ENCODE measurements around the gene MMP7. TPM values are rescaled to one million over a fixed set of nuclear protein-coding genes. Genes with fewer than 3 reads are reported as not detected.
A peak's percentile ranks its signal among the peaks of the same experiment; 100 is the strongest.

MMP7 gene
- polyA plus RNA-seq, 2 of the 4 experiments (the other 2 are of a cell fraction): 8.9 to 54.8 TPM

- Histone ChIP-seq H3K27ac (peak overlapping the region; percentile 88 to 95), H3K9me3 (no peaks in the 10 kb centered on the region), H3K4me1 (peaks cover 48% of the 10 kb centered on the region), H3K4me2 (peak overlapping the region; percentile 92), H3K4me3 (no peak overlapping the region)
- TF ChIP-seq MAFK (IDR thresholded peaks at IDR 0.05; ENCODE audit: partially characterized antibody) (peak; percentile 54), EHF (CRISPR knock-in tag; IDR thresholded peaks at IDR 0.05) (0 out of 2 replicates have a peak, but pooled peaks have one; percentile 41), USF2 (IDR thresholded peaks at IDR 0.05) (no peak), FOSB (CRISPR knock-in tag; IDR thresholded peaks at IDR 0.05) (0 out of 2 replicates have a peak, but pooled peaks have one; percentile 14), SMC3 (IDR thresholded peaks at IDR 0.05) (no peak), HEYL (CRISPR knock-in tag; IDR thresholded peaks at IDR 0.05) (no peak), ZC3H11A (IDR thresholded peaks at IDR 0.05) (no peak), JUNB (IDR thresholded peaks at IDR 0.05) (no peak), HOXB13 (CRISPR knock-in tag; IDR thresholded peaks at IDR 0.05; ENCODE audit: low read depth) (no peak), ZSCAN20 (CRISPR knock-in tag; IDR thresholded peaks at IDR 0.05) (peak; percentile 16; the same call in 1 of the 2 replicates)
- POLR2A ChIA-PET: interaction anchor here (0.7 to 1.0 kb wide), 3 partner anchors 12 to 100 kb away, joined by 3 to 4 read pairs (median 3); no protein-coding TSS in a partner anchor
- ATAC-seq (peak; percentile 76 to 82), DNase-seq (ENCODE audit: low read depth in 1 of 2, low spot score in 1 of 2) (peak; percentile 55 to 89), FAIRE-seq (no peak)
- 32% methylated on average over 2 of the region's 2 CpGs for WGBS (ENCODE audit: missing lambda C conversion rate)
- CTCF ChIA-PET: interaction anchor here (0.5 to 2.4 kb wide), 5 partner anchors 56 to 450 kb away, joined by 3 to 7 read pairs (median 3); no protein-coding TSS in a partner anchor
These were observed 21.5 kb upstream of the MMP7 start for GRCh38 chr11:102552020-102552419.

DNA sequence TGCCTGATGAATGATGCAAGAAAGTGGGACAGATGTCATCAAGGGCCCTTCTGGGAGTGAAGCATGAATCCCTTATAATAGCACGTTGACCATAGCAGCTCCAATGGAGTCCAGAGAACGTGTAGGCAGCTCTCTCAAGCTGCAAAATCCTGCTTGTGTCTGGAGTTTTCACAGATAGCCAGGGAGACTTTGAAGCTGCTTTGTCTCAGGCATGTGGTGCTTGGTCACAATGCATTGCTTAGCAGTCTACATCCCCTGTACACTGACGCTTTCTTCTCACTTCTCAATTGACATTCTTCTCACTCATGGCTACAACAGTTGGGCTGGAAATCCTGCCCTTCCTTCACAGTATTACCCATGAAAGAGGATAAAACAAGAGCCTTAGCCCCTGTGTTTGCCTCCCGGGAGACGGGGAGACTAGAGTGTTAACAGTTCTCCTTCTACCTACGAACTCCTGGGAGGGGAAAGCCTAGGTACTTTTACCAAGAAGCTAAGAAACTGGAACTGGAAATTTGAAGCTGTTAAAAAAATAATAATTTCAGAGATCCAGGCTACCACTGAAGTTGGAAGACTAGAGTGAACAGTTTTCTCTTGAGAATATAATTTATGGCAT is 20.7 kb upstream of the MMP7 start:
- ATAC-seq: no peak
- TF ChIP-seq NR3C1 (IDR thresholded peaks at IDR 0.05): no peak
- TF ChIP-seq NPAS2 (CRISPR knock-in tag; IDR thresholded peaks at IDR 0.05; ENCODE audit: borderline replicate concordance): no peak
- TF ChIP-seq, protein P1, sequence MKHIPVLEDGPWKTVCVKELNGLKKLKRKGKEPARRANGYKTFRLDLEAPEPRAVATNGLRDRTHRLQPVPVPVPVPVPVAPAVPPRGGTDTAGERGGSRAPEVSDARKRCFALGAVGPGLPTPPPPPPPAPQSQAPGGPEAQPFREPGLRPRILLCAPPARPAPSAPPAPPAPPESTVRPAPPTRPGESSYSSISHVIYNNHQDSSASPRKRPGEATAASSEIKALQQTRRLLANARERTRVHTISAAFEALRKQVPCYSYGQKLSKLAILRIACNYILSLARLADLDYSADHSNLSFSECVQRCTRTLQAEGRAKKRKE (CRISPR knock-in tag; IDR thresholded peaks at IDR 0.05; ENCODE audit: low read depth): no peak
- no peak for TF ChIP-seq ZC3H11A (IDR thresholded peaks at IDR 0.05)
- no peak for TF ChIP-seq ELK1 (IDR thresholded peaks at IDR 0.05; ENCODE audit: low read depth, low read length)
- no peak for TF ChIP-seq RNF2 (IDR thresholded peaks at IDR 0.05; ENCODE audit: borderline replicate concordance, low read depth)
- DNase-seq (ENCODE audit: low read depth in 1 of 2, low spot score in 1 of 2): no peak
- WGBS (ENCODE audit: missing lambda C conversion rate): 87% methylated on average over 6 of the region's 6 CpGs
- ChIA-PET CTCF (interaction anchor here (0.5 to 2.4 kb wide), 6 partner anchors 16 to 449 kb away, joined by 3 to 7 read pairs (median 4); no protein-coding TSS in a partner anchor), POLR2A (no interaction called here)
- Histone ChIP-seq H3K4me1 (peaks cover 55% of the 10 kb centered on the region), H3K4me3 (no peak overlapping the region), H3K9me3 (no peaks in the 10 kb centered on the region), H3K4me2 (peak overlapping the region; percentile 92), H3K27ac (peak overlapping the region; percentile 88 to 95)
- no peak for FAIRE-seq

DNA sequence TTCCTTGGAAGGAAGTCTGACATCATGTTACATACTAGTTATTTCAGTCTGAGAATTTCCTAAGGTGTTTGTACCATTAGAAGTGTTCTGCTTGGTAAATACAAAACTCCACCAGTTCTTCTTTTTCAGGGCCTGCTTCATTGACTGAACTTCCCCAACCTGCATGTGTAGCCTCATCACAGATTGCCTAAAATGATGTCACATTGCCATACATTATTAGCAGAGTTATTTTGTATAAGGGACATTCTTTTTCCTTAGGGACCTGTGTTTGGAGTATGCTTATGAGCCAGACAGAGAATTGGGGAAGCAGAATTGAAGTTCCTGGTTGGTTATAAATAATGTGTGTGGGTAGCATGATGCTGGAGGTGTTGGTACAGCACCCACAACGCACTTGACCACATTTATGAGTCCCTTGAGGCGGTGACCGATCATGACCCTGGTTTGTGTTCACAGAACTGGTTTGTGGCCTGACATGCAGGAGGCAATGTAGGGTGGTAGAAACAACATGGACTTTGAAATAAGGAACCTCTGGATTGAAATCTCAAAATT is 16.4 kb upstream of the MMP7 start:
- H3K9me3 ChIP-seq: no peaks in the 10 kb centered on the region
- no peak overlapping the region for H3K4me3 ChIP-seq
- CTCF ChIA-PET: no interaction called here
- ATAC-seq (no peak), DNase-seq (ENCODE audit: low read depth in 1 of 2, low spot score in 1 of 2) (no peak), FAIRE-seq (no peak)
- POLR2A ChIA-PET: no interaction called here
- WGBS (ENCODE audit: missing lambda C conversion rate): 87% methylated on average over 3 of the region's 3 CpGs
- H3K4me1 ChIP-seq: peaks cover 28% of the 10 kb centered on the region
- peak overlapping the region in 1 of 2 experiments; percentile 56; a peak in 3 of 6 replicates for H3K27ac ChIP-seq
- no peak for TF ChIP-seq TP53 (CRISPR knock-in tag; IDR thresholded peaks at IDR 0.05)
- H3K4me2 ChIP-seq: no peak overlapping the region

Data from A549 (cell line).